ENCODE measurements around the gene TLN1. TPM values are rescaled to one million over a fixed set of nuclear protein-coding genes. Genes with fewer than 3 reads are reported as not detected.

Gene TLN1
- total and polyA plus RNA-seq, 2 donors (not counting 1 experiment from before 2014, with no cell fraction given) = 102 to 280 TPM

DNA sequence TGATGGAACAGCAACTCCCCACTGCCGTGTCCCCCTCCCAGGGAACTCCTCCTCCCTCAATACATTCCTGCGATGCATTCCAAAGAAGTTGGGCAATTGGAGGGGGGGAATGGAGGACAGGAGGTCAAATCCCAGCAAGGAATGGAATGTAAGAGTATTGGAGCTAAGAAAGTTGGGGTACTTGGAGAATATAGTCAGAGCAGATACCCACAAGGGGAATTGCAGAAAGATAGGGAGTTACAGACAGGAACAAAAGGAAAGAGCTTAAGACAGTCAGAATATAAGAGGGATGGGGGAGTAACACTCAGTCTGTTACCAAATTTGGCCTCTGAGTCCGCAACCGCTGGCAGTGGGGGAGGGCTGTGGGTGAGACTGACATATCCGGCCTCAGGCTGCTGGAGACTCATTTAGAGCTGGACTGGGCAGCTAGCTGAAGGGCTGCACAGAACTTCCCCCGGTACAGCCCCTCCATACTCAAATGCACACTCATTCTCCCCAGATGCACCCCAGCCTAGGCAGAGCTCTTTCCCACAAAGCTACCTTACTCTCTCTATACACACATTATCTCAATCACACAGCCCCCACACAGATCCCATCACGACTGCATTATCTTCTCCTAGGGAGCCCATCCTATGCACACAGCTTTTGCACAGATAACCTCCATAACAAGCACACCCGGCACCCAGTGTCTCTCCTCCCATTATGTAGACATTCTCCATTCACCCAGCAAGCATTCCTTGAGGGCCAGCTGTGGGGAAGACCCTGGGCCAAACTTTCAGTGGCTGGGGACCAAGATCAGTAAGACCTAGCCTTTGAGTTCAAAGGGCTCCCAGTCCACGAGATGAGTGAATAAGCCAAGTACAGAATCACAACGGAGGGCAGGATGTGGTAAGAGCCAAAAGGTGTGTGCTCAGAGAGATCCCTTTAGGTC, 3.7 kb downstream of the TLN1 start:
- no peaks in the 10 kb centered on the region for H3K27me3 ChIP-seq (replicated peaks in 1 of 4; ENCODE audit: control extremely low read depth in 1 of 4, control insufficient read depth in 3 of 4, insufficient read depth in 4 of 4, low read length in 3 of 4)
- TF ChIP-seq CTCF (IDR thresholded peaks at IDR 0.05) (no peak), EZH2 (IDR thresholded peaks at IDR 0.05; ENCODE audit: borderline replicate concordance, insufficient read depth, low read depth, low read length, poor library complexity, severe bottlenecking) (no peak)
- peaks cover 82% of the 10 kb centered on the region for H3K79me2 ChIP-seq (ENCODE audit: control insufficient read depth, insufficient read depth, low read length)
- DNase-seq = no peak
- no peak overlapping the region for H3K27ac Mint-ChIP-seq
- no peaks in the 10 kb centered on the region for H3K27me3 Mint-ChIP-seq
- H3K27ac ChIP-seq (ENCODE audit: low read length in 2 of 2) = peak overlapping the region; percentile 57 to 92
- no peak overlapping the region for H3K4me3 Mint-ChIP-seq
- H3K9me3 ChIP-seq (ENCODE audit: control extremely low read depth in 1 of 3, control insufficient read depth in 2 of 3, insufficient read depth in 1 of 3, low read length in 2 of 3) = no peaks in the 10 kb centered on the region
- peaks cover 60 to 63% of the 10 kb centered on the region in 2 donors for H3K4me1 ChIP-seq (ENCODE audit: control insufficient read depth in 2 of 2, insufficient read depth in 2 of 2, low read length in 2 of 2)
- H3K9me3 Mint-ChIP-seq (ENCODE audit: insufficient read depth) = no peaks in the 10 kb centered on the region
- peaks cover 10 to 47% of the 10 kb centered on the region in 2 experiments for H3K36me3 ChIP-seq (replicated peaks in 1 of 2; ENCODE audit: control extremely low read depth in 1 of 2, control insufficient read depth in 1 of 2, extremely low read depth in 1 of 2, insufficient read depth in 2 of 2, low read length in 1 of 2)
- peaks cover 65% of the 10 kb centered on the region for H4K20me1 ChIP-seq (ENCODE audit: control insufficient read depth, insufficient read depth, low read length, poor library complexity, severe bottlenecking)
- H3K4me2 ChIP-seq (replicated peaks; ENCODE audit: low read depth, low read length, poor library complexity, severe bottlenecking) = peak overlapping the region; percentile 89
- intact Hi-C loops (cut with micrococcal nuclease) = loop anchor here (5.0 kb wide), 1 partner anchor 1271 kb away; the partner anchor contains the start of genes DNAI1 and FAM219A
- peak overlapping the region; percentile 3 to 44 (median 24) for H3K4me3 ChIP-seq (ENCODE audit: control extremely low read depth in 1 of 5, extremely low read depth in 1 of 5, insufficient read depth in 1 of 5, low read depth in 2 of 5, low read length in 4 of 5)
- no peak overlapping the region for H2AFZ ChIP-seq (ENCODE audit: insufficient read depth, low read depth, low read length, poor library complexity, severe bottlenecking)
- peaks cover 12% of the 10 kb centered on the region for H3K4me1 Mint-ChIP-seq
- no peak for ATAC-seq (ENCODE audit: low read depth)
- H3K9ac ChIP-seq (ENCODE audit: low read length) = peak overlapping the region; percentile 54
- ChIA-PET CTCF (interaction anchor here (0.8 to 9.0 kb wide), 25 partner anchors 7 to 154 kb away, joined by 3 to 115 read pairs (median 5); partner anchors contain the start of genes CCDC107, GBA2, RGP1 and RMRP), POLR2A (interaction anchor here (0.5 to 1.5 kb wide), 6 partner anchors 10 to 621 kb away, joined by 3 to 6 read pairs (median 4); partner anchors contain the start of genes GBA2 and RGP1)
- WGBS (ENCODE audit: insufficient coverage) = 8% methylated on average over 8 of the region's 10 CpGs
